ENCODE data around the gene FIS1. TPM values are rescaled to one million over a fixed set of nuclear protein-coding genes. Genes with fewer than 3 reads are reported as not detected.

Gene FIS1
- polyA plus RNA-seq, 1 donor from 2014 or later = 322 TPM

DNA sequence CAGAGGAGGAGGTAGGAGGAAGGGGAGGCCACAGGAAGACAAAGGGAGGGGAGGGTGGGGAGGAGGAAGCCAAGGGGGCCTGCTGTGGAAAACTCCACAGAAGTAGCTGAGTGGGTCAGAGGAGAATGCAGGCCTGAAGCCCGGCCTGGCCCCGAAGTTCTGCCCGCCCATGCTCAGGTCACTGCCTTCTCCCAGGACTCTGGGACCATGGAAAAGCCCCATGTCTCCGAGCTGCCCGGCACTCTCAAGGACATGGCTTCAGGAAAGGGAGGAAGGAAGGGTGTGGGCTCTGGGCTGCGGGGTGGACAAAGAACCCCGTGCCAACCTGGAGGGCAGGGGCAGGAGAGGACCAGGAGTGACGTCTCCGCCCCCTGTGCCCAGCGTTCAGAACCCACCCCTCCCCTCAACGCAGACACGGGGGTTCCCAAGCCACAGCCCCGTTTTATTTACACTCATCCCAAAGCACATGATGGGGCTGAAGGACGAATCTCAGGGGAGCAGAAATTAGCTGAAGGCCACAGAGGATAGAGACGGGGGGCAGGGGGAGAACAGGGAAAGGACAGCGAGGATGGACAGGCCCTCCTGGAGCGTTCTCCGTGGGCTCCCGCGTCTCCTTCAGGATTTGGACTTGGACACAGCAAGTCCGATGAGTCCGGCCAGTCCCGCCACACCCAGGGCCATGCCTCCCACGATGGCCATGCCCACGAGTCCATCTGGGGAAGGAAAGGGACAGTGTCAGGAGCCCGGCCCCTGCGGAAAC is 5.5 kb downstream of the FIS1 start:
- H3K4me3 ChIP-seq (ENCODE audit: low read length) = no peak overlapping the region
- H4K20me1 ChIP-seq (ENCODE audit: insufficient read depth) = no peaks in the 10 kb centered on the region
- H3F3A ChIP-seq (ENCODE audit: insufficient read depth, low read length, poor library complexity, severe bottlenecking) = no peaks in the 10 kb centered on the region
- no peak overlapping the region for H3K4me2 ChIP-seq (ENCODE audit: low read length)
- H3K9me3 ChIP-seq (ENCODE audit: low read length) = no peaks in the 10 kb centered on the region
- TF ChIP-seq, protein P1, sequence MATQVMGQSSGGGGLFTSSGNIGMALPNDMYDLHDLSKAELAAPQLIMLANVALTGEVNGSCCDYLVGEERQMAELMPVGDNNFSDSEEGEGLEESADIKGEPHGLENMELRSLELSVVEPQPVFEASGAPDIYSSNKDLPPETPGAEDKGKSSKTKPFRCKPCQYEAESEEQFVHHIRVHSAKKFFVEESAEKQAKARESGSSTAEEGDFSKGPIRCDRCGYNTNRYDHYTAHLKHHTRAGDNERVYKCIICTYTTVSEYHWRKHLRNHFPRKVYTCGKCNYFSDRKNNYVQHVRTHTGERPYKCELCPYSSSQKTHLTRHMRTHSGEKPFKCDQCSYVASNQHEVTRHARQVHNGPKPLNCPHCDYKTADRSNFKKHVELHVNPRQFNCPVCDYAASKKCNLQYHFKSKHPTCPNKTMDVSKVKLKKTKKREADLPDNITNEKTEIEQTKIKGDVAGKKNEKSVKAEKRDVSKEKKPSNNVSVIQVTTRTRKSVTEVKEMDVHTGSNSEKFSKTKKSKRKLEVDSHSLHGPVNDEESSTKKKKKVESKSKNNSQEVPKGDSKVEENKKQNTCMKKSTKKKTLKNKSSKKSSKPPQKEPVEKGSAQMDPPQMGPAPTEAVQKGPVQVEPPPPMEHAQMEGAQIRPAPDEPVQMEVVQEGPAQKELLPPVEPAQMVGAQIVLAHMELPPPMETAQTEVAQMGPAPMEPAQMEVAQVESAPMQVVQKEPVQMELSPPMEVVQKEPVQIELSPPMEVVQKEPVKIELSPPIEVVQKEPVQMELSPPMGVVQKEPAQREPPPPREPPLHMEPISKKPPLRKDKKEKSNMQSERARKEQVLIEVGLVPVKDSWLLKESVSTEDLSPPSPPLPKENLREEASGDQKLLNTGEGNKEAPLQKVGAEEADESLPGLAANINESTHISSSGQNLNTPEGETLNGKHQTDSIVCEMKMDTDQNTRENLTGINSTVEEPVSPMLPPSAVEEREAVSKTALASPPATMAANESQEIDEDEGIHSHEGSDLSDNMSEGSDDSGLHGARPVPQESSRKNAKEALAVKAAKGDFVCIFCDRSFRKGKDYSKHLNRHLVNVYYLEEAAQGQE (IDR thresholded peaks at IDR 0.05; ENCODE audit: borderline replicate concordance) = no peak
- no peaks in the 10 kb centered on the region for H3K27me3 ChIP-seq (ENCODE audit: insufficient read depth, low read depth, low read length)
- peaks cover 12% of the 10 kb centered on the region for H3K79me2 ChIP-seq (replicated peaks; ENCODE audit: insufficient read depth, low read length)
- no peak overlapping the region for H3K27ac ChIP-seq (ENCODE audit: low read length)
- H2AFZ ChIP-seq (ENCODE audit: low read depth, low read length) = no peak overlapping the region
- H3K9me2 ChIP-seq (ENCODE audit: insufficient read depth, low read length) = no peaks in the 10 kb centered on the region
- H3K9ac ChIP-seq (ENCODE audit: low read length) = no peak overlapping the region
- H3K36me3 ChIP-seq (ENCODE audit: insufficient read depth, low read length) = no peaks in the 10 kb centered on the region

DNA sequence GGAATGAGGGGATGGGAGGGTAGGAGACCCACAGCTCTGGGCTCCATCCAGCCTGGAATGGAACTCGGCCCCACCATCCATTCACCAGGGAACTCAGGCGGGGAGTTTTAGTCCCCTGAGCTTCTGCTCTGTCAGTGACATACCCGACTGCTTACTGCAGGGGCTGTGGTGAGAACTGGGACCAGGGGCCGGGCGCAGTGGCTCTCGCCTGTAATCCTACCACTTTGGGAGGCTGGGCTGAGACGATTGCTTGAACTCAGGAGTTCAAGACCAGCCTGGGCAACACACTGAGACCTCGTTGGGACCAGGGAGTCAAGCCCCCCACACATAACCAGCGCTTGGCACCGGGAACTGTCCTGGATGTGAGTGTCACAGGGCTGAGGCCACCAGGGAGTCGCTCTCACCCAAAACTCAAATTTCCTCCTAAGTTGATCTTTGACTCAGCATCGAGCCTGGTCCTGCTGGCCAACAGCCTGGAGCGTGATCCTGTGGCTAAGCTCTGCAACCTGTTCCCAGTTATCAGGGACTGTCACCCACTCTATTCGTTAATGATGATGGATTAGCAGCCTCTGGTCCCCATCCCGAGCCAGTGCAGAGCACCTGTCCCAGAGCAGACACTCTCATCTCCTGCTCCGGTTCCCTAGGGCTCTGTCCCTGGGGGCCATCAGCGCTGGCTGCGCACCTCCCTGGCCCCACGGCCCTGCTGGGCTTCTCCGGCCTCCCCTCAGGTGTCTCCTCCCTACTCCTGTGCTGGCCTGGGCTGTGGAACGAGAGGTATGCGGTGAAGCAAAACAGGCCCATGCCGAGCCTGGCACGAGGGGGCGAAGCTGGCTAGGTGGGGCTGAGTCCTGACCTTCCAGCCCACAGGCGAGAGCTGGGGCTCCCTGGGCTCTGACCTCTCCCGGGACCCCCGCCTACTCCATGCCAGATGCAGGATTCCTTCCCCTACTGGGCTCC is 6.4 kb downstream of the FIS1 start:
- Histone ChIP-seq H3K79me2 (replicated peaks; ENCODE audit: insufficient read depth, low read length) (peaks cover 9% of the 10 kb centered on the region), H3K27ac (ENCODE audit: low read length) (no peak overlapping the region), H3K36me3 (ENCODE audit: insufficient read depth, low read length) (no peaks in the 10 kb centered on the region), H4K20me1 (ENCODE audit: insufficient read depth) (no peaks in the 10 kb centered on the region), H3K4me3 (ENCODE audit: low read length) (no peak overlapping the region), H3K9me2 (ENCODE audit: insufficient read depth, low read length) (no peaks in the 10 kb centered on the region), H3K9me3 (ENCODE audit: low read length) (no peaks in the 10 kb centered on the region), H2AFZ (ENCODE audit: low read depth, low read length) (no peak overlapping the region), H3F3A (ENCODE audit: insufficient read depth, low read length, poor library complexity, severe bottlenecking) (no peaks in the 10 kb centered on the region), H3K9ac (ENCODE audit: low read length) (no peak overlapping the region), H3K27me3 (ENCODE audit: insufficient read depth, low read depth, low read length) (no peaks in the 10 kb centered on the region), H3K4me2 (ENCODE audit: low read length) (no peak overlapping the region)
- TF ChIP-seq, protein P2, sequence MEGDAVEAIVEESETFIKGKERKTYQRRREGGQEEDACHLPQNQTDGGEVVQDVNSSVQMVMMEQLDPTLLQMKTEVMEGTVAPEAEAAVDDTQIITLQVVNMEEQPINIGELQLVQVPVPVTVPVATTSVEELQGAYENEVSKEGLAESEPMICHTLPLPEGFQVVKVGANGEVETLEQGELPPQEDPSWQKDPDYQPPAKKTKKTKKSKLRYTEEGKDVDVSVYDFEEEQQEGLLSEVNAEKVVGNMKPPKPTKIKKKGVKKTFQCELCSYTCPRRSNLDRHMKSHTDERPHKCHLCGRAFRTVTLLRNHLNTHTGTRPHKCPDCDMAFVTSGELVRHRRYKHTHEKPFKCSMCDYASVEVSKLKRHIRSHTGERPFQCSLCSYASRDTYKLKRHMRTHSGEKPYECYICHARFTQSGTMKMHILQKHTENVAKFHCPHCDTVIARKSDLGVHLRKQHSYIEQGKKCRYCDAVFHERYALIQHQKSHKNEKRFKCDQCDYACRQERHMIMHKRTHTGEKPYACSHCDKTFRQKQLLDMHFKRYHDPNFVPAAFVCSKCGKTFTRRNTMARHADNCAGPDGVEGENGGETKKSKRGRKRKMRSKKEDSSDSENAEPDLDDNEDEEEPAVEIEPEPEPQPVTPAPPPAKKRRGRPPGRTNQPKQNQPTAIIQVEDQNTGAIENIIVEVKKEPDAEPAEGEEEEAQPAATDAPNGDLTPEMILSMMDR (IDR thresholded peaks at IDR 0.05; ENCODE audit: poor library complexity, severe bottlenecking) = no peak
- no peak for TF ChIP-seq TAF1 (IDR thresholded peaks at IDR 0.05; ENCODE audit: low read depth)
- TF ChIP-seq EP300 (conservative IDR thresholded peaks at IDR 0.05; ENCODE audit: poor library complexity, severe bottlenecking) = no peak
- TF ChIP-seq POLR2AphosphoS5 (IDR thresholded peaks at IDR 0.05) = no peak
- TF ChIP-seq, protein P1 (IDR thresholded peaks at IDR 0.05; ENCODE audit: borderline replicate concordance) = no peak
- no peak for TF ChIP-seq SMC3 (conservative IDR thresholded peaks at IDR 0.05; ENCODE audit: poor library complexity)
- TF ChIP-seq MXI1 (conservative IDR thresholded peaks at IDR 0.05; ENCODE audit: poor library complexity, severe bottlenecking) = no peak
- no peak for TF ChIP-seq EZH2 (IDR thresholded peaks at IDR 0.05; ENCODE audit: borderline replicate concordance, insufficient read depth, low read length, poor library complexity, severe bottlenecking)
- TF ChIP-seq RAD21 (conservative IDR thresholded peaks at IDR 0.05) = no peak
